GM12873 (cell line): ENCODE measurements around the gene ADAMTS2.

Experiments used
- CTCF ChIP-seq: IDR thresholded peaks from 2 replicates; pipeline ENCODE4 v1.5.1; 2012; ENCODE audit warnings: low read depth, mild to moderate bottlenecking, moderate library complexity, low read length, control low read depth; ENCODE audit not compliant: insufficient read depth; ENCODE audit errors: missing control alignments

The ADAMTS2 gene

GRCh38 chr5:179152144-179152895 lies 192.9 kb downstream of the ADAMTS2 start:
- no peak for TF ChIP-seq CTCF

DNA sequence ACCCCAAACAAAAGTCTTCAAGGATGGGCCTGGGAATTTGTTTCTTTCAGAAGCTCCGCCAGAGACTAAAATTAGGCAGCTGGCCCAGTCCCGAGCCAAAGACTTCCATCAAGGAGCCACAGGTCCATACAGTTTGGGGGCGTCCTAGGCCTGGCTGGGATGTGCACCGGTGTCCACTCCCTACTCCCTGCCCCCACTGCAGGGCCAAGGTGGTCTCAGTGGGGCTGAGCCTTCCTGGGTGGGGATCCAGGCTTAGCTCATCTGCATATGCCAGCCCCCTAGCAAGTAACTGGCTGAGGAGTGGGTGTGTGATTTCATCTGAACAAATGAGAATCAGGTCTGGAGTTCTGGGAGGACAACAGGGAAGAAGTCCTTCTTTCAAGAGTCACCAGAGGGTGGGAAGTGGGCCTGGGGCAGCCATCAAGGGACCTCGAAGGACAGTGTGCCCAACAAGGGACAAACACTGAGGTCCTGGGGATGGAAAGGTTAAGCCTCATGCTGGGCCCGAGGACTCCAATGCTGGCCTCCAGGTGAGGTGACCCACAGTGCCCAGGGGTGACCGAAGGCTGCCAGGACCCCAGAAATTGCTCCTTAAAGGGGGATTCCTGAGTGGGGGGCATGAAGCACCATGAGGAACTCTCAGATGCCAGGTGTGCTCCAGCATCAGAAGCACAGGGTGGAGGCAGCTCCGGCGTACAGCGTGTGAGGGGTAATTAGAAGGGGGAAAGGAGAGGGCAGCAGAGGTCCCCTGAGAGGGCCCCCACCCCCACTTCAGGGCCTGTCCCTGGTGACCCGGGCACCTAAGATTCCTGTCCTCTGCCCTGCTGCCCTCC lies 193.8 kb downstream of the ADAMTS2 start:
- no peak for TF ChIP-seq CTCF

- TF ChIP-seq CTCF = no peak
Observed at GRCh38 chr5:179150011-179150410, 195.2 kb downstream of the ADAMTS2 start.

GRCh38 chr5:179149278-179149677 lies 196.0 kb downstream of the ADAMTS2 start:
- no peak for TF ChIP-seq CTCF

DNA sequence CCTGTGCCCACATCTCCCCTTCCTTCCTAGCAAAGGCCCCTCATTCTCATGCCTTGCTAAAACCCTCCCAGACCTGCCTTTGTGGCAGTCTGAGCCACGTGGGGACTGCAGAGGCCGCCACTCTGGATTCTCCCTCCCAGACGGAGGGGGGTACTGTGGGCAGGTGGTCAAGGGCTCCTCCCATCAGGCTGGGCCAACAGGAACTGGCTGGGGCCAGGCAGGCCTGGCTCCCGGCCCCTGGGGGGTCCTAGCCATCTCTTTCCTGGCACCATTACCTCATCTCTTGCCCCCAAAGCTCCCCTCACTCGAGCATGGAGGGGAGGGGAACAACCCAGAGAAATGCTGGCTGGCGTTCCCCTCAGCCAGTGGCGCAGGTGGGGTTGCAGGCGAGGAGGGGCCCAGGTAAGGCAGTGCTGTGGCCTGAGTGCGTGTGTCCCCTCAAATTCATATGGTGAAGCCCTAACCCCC lies 196.5 kb downstream of the ADAMTS2 start:
- no peak for TF ChIP-seq CTCF

GRCh38 chr5:179147991-179148702 lies 197.1 kb downstream of the ADAMTS2 start:
- no peak for TF ChIP-seq CTCF

DNA sequence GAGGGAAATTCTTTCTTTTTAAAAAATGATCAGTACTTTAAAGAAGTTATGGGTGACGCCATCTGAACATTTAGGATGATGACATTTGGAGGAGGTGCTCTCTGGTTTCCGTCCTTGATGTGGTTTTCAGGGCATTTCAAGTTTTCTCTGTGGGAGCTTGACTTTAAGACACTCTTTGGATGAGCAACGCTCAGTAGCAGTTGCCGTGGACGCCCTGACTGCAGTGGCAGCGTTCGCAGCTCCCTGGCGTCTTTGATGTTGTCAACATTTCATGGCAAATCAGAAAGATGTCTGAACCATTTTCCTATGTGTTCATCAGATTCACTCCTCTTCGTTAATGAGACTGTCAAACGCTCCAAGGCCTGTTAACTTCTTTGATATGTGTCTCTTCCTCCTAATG lies 199.0 kb downstream of the ADAMTS2 start:
- no peak for TF ChIP-seq CTCF
